Fibroblast of the conjunctiva (primary cell): Measurements from ENCODE around the gene PACRG.
"Not testable (repeated sequence)": the region's sequence is repeated elsewhere in the genome, so short reads cannot be mapped to it uniquely, and the experiment has no call there.

Source experiments
- DNase-seq: peaks from one replicate; pipeline ENCODE4 v3.0.0-alpha.2; 2010; ENCODE audit warnings: low read depth

The PACRG gene

DNA sequence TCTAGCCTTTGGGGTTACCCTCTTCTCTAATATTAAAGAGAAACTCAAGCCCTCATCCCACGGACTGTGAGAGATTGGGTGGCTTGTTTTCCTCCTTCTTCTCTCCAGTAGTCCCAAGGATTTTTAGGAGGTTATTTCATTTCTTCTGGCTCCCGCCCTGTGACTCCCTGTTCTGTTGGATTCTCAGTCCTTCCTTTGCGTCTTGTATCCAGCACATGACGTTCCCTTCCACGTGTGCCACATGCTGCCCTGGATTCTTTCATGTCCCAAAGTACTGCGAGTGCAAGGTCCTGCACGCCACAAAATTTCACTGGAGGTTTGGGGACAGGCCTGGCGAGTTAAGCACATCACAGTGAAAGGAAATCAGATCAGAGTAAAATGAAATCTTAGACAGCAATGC lies 213.4 kb downstream of the PACRG start:
- no peak for DNase-seq

DNA sequence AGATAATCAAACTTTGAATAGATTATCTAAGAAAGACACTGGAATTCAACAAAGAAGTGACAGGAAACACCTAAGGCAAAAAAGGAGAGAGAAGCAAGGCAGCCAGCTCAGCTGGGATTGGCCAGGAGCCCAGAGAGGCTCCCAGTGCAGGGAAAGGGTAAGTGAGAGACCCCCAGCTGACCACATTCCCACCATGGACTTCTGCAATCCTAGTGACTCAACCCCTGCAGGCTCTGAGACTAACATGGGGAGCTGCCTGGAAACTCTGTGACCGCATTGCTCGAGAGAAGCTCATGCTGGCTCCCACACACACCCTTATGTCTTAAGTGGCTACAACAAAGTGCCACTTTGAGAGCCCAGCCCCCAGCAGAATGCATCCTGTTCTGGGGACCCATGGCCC lies 215.1 kb downstream of the PACRG start:
- DNase-seq: peak; percentile 33

DNA sequence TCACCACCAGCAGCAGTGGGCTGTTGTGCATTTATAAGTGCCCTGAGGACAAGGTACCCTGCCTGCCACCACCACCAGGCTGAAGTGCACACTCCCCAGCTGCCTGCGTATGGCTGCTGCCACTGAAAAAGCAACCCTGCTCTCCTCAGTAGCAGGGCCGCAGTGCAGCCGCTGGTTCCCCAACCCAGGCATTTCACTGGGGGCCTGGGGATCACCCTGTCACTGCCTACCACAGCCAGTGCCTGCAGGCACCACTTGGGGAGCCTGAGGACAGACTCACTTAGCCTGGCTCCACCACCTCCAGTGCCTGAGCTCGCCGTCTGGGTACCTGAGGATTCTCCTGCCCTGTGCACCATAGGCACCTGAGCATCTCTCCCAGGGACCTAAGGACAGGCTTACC lies 215.6 kb downstream of the PACRG start:
- no peak for DNase-seq

DNA sequence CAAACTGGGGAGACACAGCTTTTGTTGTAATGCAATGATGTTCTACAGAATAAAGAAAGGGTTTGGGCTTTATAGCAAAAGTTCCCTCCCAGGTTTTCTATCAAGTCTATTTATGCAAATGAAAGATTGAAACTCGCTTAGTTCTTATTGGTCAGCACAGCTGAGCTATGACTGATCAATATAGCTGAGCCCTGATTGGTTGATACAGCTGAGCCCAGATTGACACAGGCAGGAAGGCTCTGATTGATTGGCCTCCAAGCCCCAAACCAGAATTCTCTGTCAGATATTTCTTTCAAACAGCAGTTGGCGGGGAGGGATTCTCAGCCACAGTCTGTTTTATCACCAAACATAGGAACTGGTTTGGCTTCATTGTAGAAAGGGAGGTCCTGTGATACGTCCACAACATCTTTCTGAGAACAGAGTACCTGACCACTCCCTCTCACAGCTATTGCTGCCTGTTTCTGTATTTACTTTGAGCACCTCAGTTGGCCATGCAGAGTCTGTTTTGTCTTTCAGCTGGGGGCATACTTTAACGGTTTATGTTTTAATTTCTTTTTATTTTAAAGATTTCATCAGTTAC lies 223.5 kb downstream of the PACRG start:
- DNase-seq: no peak

DNA sequence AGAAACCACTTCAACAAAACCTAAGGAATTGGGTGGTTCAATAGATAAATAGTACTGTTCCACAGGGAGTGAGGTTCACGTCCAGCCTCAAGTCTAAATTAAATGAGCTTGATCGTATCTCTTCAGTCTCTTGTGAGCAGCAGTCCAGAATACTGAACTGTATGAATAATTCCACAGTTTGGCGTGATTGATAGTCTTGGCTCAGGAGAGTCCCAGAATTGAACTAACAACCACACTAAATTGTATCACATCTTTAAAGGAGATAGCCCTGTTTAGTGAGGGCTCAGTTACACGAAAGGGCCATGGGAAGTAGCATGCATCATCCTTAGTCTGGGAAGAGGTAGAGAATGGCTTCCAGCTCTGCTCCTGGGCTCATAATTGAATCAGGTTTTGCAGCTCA lies 224.6 kb downstream of the PACRG start:
- no peak for DNase-seq

DNA sequence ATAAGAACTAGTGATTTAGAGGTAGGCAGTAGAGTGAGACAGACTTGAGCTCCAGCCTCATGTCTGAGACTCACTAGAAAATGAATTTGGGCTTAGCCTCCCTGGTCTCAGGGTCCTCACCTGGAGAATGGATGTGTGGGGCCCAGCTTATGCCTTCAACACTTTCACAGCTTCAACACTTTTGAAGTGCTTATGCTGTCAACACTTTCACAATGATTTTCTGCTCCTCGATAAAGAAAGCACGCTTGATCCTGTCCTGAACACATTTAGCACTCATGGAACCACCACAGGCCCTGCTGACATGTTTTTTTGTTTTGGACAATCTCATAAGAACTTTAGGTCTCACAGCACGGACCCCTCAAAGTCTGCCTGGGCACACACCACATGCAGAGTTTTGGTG lies 229.3 kb downstream of the PACRG start:
- DNase-seq: no peak

DNA sequence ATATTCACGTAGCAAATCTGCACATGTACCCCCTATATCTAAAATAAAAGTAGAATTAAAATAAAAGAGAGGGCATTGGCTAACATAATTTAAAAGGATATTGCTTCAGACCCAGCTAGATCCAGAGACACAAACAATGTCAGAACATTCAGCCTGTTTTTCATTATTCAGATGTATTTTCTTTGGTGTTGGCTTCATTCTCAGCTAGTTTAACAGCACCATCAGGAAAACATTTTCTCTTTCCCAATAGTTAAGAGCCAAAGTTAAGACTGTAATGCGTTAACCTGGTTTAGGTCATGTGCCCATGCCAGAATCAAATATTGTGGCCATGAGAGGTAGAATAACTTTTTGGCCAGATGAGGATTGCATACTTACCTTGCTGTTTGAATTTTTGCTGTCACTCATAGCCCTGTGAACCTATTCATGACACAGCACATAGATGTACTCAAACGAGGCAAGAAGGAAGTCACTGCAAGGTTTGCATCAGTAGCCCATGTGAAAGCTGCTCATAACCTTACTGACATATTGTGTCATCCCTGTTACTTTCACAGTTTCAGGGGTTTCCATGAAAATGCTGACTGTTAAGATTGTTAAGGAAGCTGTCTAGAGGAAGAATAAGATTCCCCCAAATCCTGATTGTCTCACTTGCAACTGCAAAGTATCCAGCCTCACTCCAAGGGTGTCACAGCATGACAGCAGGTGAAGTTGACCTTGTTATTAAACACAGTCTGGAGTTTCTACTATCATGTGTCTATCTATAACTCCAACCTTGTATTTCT lies 233.1 kb downstream of the PACRG start:
- no peak for DNase-seq

DNA sequence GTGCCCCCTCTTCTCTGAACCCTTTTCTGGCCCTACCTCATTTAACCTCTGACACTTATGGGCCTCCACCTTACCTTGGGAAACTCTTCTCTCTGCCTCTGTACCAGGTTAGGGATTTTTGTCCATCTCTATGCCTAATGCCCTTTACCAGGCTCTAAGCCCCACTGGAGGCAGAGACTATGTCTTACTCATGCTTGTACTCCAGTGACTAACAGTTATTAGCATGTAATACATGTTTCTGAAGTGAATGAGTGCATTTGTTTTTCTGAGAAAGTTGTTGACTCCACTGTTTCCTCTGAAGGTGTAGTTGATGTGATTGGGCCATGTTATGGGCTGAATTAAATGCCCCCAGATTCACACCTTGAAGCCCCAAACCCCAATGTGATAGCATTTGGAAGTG lies 234.3 kb downstream of the PACRG start:
- DNase-seq: no peak

DNA sequence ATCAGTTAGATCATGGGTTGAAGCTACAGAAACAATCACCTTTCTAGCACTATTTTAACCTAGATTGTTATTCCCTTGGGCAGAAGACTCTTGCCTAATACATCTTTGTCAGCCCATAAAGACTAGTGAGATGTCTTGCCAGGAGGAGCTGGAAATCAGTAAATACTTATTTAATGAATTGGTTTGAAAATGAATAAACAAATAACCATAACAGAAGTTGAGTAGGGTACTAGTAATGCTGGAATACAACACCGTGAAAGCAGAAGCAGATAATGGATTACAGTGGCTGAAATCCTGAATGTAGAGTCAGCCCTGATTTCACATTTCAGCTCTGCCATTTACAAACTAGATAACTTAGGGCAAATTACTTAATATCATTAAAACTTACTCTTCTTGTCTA lies 236.1 kb downstream of the PACRG start:
- DNase-seq: no peak

DNA sequence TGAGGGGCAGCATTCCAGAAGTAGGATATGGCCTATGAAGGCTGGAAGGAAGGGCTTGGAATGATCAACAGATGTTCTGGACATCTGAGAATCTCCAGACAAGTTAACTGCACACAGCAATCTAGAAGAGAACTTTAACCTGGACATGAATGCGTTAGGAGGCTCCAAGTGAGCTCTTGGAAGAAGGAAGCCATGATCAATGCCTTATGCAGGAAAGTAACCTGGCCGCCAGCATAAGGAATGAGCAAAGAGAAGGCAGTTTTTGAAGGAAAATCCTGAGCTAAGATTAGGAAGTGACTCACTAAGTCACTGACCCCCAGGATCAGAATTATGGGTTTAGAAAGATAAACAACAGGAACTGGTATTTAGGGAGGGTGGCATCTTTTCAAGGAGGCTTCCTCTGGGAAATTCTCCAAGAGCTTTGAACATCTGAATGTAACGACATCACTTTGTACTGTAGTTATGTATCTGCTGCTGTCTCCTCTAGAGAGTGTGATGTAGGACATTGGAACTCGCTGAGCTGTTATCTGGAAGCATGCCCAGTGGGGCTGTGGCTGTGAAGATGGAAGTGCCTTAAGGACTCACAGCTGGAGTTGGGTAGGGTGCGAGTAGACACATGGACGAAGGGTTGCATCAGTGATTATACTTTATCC lies 236.8 kb downstream of the PACRG start:
- DNase-seq: peak; percentile 100

DNA sequence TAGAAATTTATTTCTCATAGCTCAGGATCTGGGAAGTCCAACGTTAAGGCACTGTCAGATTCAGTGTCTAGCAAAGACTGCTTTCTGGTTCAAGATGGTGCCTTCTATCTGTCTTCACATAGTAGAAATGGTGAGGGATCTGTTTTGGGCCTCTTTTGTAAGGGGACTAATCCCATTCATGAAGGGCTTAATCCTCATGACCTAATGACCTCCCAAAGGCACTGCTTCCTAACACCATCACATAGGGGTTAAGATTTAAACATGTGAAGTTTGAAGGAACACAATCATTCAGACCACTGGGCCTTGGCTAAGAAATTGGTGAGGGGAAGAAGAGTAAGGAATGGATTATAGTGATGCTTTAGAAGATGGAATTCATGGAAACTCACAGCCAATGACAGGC lies 237.6 kb downstream of the PACRG start:
- DNase-seq: no peak

DNA sequence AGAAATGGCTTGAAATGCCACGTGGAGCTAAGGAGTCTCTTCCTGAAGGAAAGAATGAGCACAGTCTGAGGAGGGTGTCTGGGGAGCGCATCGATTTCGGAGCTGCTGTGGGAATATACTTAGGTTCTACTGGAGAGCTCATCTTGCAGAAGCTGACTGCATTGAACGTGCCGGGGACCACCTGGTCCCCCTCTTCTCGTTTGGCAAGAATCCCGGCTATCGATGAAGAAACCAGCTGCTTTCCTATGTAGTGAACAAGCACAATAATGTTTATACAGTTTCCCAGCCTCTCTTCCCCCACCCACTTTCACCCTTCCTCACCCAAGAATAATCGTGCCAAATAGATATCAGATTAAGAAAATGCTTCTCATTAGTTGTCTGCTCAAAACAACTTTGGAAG lies 242.5 kb downstream of the PACRG start:
- DNase-seq: no peak

DNA sequence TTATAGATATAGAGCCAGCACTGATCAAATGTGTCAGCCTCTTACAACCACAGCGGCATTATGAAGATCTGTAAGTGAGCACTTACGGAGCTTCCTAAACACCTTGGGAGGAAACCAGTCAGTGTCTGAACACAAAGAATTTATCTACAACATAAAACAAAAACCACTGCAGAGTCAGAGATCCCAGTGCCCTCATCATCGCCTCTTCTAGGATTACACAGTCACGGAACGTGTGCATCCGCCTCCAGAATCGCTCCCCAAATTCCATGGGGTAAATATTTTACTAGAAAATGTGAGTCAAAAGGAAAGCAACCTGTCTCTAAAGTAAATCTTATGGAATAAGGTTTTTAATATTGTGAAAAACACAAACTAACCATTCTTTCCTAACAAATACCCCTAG lies 243.6 kb downstream of the PACRG start:
- no peak for DNase-seq

DNA sequence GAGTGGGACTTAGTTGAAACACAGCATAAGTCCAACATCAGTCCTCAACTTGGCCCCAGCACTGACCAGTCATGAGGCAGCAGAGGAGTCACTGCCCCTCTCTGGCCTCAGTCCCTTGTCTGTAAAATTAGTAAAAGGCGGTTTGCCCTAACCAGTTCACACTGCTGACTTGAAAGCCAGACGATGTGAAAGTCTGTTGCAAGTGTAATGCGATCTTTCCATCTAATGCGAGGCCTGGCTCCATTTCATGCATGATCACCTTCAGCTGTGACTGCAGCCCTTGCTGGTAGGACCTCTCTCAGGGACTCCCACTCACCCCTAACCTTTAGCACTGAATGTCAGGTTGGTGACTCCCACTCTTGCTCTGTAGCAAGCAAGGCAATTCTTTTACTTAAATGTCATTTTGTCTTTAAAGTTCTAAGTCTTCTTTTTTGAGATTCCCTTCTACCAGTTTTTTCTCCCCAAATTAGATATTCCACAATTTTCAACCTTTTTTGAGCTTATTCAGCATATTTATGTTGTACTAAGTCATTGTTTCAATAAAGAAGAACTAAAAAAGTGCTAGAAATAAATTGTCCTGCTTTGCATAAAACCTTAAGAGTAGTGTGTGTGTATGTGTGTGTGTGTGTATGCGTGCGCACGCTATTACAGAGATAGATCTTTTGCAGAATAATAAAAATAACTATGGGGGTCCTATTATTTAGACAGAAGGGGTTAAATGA lies 245.5 kb downstream of the PACRG start:
- no peak for DNase-seq

DNA sequence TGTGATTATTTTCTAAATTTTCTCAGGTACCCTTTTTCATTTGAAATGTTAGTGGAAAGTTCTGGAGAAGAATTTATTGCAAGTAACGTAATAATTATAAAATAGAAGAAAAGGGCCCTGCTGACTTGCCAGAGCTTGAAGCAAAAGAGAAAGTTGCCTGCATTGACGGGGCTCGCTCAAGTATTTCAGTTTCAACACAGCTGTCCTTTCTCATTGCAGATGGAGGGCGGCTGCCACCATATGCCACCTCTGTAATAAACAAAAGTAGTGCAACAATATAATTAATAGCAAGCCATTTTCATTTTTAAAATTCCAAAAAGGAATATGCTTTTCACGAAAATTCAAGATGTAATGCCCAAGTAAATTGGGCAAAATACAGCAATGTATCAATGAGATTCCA lies 246.2 kb downstream of the PACRG start:
- DNase-seq: no peak

DNA sequence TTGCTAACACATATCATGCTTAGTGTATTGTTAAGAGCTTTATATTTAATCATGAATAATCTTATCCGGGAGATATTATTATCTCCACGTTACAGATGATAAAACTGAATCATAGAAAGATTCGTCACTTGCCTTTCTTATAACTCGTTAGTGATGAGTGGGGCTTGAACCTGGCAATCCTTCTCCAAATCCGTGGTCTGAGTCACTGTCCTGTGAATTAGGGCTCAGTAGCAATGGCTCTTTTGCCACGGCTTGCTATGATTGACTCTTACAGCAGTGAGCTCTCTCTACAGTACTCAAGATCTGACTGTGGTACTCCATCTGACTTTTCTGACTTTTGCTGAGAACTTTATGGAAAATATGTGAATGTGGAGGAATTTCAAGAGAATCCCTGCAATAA lies 246.9 kb downstream of the PACRG start:
- no peak for DNase-seq

DNA sequence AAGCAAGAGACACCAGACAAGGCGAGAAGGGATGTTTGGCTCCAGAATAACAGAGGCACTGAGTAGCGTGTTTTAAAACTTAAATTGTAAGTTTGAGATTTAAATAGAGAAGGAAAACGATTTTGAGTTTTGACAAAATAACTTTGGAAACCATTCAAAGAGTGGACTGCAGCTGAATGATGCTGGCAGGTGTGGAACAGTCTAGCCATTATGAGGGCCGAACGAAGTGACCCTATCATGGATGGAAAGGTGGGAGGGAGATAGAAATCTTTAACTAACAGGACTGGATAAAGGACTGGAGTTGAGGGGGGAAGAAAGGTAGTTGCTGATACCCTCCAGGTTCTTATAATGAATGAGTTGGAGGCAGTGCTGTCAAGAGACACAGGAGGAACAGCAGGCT lies 248.4 kb downstream of the PACRG start:
- no peak for DNase-seq

DNA sequence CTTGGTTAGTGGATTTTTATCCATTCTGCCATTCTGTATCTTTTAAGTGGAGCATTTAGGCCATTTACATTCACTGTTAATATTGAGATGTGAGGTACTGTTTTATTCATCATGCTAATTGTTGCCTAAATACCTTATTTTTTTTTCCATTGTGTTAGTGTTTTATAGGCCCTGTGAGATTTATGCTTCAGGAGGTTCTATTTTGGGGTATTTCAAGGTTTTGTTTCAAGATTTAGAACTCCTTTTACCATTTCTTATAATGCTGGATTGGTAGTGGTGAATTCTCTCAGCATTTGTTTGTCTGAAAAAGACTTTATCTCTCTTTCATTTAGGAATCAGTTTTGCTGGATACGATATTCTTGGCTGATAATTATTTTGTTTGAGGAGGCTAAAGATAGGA lies 255.5 kb downstream of the PACRG start:
- not testable (repeated sequence) for DNase-seq

DNA sequence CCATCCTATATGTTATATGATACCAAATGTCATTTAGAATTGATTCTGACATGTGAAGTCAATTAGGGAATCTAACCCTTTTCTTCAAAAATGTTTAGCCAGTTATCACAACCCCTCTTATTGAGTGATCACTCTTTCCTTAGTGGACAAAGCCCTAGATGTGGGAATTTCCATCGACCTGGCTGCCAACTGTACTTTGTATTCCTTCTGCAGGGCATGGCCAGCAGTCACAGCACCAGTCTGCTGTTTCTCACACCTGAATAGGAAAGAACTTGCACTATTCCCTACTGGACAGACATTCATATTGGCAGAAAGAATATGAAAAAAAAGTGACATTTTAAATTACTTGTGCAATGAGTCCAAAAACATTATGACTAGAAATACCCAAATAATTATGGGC lies 271.0 kb downstream of the PACRG start:
- DNase-seq: no peak

DNA sequence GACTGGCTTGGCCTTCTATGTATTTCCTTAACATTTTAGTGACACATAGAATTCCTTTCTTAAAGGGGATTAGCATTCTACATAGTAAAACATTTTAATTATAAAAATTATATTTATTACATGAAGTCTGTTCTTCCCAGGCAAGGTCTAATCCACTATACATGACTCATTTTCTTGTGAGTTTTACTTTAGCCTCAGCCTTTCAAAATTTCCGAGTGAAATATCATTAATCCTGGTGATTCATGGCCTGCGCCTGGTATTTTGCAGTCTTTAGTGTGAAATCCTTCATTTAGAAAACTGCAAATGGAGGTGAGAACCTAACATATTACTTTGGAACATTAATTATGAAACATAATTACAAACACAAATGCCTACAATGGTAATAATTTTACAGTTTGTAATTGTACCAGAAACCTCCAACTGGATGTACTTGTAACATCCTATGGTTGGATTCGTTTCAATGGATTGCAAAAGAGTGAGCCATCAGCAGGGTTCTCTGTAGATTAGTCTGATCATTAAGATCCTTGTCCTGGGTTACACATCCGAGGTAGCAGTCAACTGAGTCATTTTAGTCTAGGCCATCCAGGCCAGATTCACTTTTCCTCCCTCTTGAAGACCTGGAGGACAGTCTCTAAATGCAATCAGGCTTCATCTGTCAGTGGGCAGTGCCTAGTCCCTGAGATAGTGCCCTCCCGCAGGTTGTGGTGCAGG lies 272.0 kb downstream of the PACRG start:
- DNase-seq: peak; percentile 39

DNA sequence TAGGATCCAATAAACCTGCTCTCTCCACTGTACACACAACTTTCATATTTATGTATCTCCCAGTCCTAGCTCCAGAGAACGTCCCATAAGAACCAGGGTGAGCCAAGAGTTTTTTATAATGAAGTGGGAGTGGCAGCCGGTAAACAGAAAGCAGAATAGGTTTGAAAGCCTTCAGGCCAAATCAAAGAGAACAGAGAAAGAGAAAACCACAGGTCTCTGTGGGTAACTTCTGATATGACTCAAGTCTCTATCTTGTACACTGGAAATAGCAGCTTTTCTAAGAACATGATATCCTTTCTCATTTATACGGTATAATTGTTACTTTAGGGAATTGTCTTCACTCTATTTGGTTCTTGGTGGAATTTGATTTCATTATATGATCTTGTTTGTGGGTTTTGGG lies 273.6 kb downstream of the PACRG start:
- DNase-seq: no peak

DNA sequence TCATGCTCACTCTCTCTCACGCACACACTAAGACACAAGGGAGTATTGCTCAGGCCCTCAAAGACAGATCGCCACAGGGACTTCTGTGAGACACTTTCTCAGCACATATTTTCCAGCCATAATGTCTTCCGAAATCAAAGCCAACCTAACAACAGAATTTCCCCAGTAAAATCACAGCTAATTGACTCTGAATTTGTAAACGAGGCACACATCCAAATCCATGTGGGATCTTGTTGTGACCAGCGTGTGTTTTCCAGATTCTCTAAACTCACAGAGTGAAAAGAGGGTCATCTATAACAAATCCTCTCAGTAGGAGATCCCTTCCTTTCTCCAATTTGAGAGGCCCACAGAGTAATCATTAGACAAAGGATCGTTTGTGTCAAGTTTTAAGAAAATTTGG lies 280.4 kb downstream of the PACRG start:
- no peak for DNase-seq
